ENCODE data around the gene DYNLT2B.

DNA sequence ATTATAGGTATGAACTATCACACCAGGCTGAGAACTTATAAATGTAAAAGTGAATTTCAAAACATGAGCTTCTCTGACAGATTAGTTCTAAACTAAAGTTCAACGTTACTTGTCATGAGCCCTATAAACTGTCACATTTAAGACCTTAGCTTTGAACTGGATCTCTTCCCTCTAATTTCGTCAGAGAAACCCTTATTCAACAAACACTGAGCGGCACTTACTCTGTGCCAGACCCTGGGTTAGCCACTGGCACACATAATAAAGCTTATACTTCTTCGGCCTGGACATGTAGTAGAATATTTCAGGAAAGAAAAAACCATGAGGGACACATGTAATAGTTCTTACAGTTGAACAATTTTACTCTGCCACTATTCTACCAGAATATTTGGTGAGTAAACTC lies 36.1 kb downstream of the DYNLT2B start:
- TF ChIP-seq, protein P1, sequence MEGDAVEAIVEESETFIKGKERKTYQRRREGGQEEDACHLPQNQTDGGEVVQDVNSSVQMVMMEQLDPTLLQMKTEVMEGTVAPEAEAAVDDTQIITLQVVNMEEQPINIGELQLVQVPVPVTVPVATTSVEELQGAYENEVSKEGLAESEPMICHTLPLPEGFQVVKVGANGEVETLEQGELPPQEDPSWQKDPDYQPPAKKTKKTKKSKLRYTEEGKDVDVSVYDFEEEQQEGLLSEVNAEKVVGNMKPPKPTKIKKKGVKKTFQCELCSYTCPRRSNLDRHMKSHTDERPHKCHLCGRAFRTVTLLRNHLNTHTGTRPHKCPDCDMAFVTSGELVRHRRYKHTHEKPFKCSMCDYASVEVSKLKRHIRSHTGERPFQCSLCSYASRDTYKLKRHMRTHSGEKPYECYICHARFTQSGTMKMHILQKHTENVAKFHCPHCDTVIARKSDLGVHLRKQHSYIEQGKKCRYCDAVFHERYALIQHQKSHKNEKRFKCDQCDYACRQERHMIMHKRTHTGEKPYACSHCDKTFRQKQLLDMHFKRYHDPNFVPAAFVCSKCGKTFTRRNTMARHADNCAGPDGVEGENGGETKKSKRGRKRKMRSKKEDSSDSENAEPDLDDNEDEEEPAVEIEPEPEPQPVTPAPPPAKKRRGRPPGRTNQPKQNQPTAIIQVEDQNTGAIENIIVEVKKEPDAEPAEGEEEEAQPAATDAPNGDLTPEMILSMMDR (conservative IDR thresholded peaks at IDR 0.05 in 1 of 2, IDR thresholded peaks at IDR 0.05 in 1 of 2; ENCODE audit: low read depth in 1 of 2, low read length in 2 of 2): no peak
- no peak for TF ChIP-seq EZH2 (IDR thresholded peaks at IDR 0.05; ENCODE audit: low read length, missing control alignments)
